HL-60/S4 treated with phorbol 12-myristate 13-acetate at 8.2 ng/mL for 4 days and 3 days (cell line): ENCODE data around the gene LRRC74A.

Experiments
- in situ Hi-C: fragments of 300-500 bp; cut with MboI; formaldehyde crosslinking; loops from 2 replicates; pipeline ENCODE4 v1.15.0; 2022; ENCODE audit warnings: low sequenced_read_pairs

Gene LRRC74A

GRCh38 chr14:76826122-76826521, at the start of gene LRRC74A:
LRRC74A (plus strand) TSS chr14:76826408; CDS start chr14:76826698, 290 bp downstream.
- in situ Hi-C loops = no loop called here

GRCh38 chr14:76776428-76777251, 49.6 kb upstream of the LRRC74A start:
- in situ Hi-C loops = no loop called here

- in situ Hi-C loops = no loop called here
Observed at GRCh38 chr14:76777721-76778120, 48.5 kb upstream of the LRRC74A start.

GRCh38 chr14:76778546-76779215, 47.5 kb upstream of the LRRC74A start:
- in situ Hi-C loops = no loop called here

GRCh38 chr14:76779221-76780057, 46.8 kb upstream of the LRRC74A start:
- in situ Hi-C loops = loop anchor here (10.0 kb wide), 1 partner anchor 65 kb away; no protein-coding TSS in a partner anchor

- in situ Hi-C loops = loop anchor here (10.0 kb wide), 1 partner anchor 65 kb away; no protein-coding TSS in a partner anchor
Observed at GRCh38 chr14:76780058-76780345, 46.2 kb upstream of the LRRC74A start.

- in situ Hi-C loops = loop anchor here (10.0 kb wide), 1 partner anchor 66 kb away; no protein-coding TSS in a partner anchor
Observed at GRCh38 chr14:76780360-76780759, 45.8 kb upstream of the LRRC74A start.

- in situ Hi-C loops = loop anchor here (10.0 kb wide), 1 partner anchor 66 kb away; no protein-coding TSS in a partner anchor
Observed at GRCh38 chr14:76780875-76781647, 45.1 kb upstream of the LRRC74A start.

- in situ Hi-C loops = loop anchor here (10.0 kb wide), 1 partner anchor 67 kb away; no protein-coding TSS in a partner anchor
Observed at GRCh38 chr14:76781648-76782051, 44.6 kb upstream of the LRRC74A start.

- in situ Hi-C loops = loop anchor here (10.0 kb wide), 1 partner anchor 67 kb away; no protein-coding TSS in a partner anchor
Observed at GRCh38 chr14:76782115-76782884, 43.9 kb upstream of the LRRC74A start.

GRCh38 chr14:76782885-76783566, 43.2 kb upstream of the LRRC74A start:
- in situ Hi-C loops = loop anchor here (10.0 kb wide), 1 partner anchor 68 kb away; no protein-coding TSS in a partner anchor

- in situ Hi-C loops = loop anchor here (10.0 kb wide), 1 partner anchor 70 kb away; no protein-coding TSS in a partner anchor
Observed at GRCh38 chr14:76784266-76784874, 41.8 kb upstream of the LRRC74A start.

- in situ Hi-C loops = loop anchor here (10.0 kb wide), 1 partner anchor 70 kb away; no protein-coding TSS in a partner anchor
Observed at GRCh38 chr14:76784881-76785280, 41.3 kb upstream of the LRRC74A start.

GRCh38 chr14:76786601-76787000, 39.6 kb upstream of the LRRC74A start:
- in situ Hi-C loops = loop anchor here (10.0 kb wide), 1 partner anchor 72 kb away; no protein-coding TSS in a partner anchor

GRCh38 chr14:76792422-76792821, 33.8 kb upstream of the LRRC74A start:
- in situ Hi-C loops = no loop called here

GRCh38 chr14:76793324-76793723, 32.9 kb upstream of the LRRC74A start:
- in situ Hi-C loops = no loop called here

GRCh38 chr14:76793956-76794355, 32.3 kb upstream of the LRRC74A start:
- in situ Hi-C loops = no loop called here

- in situ Hi-C loops = no loop called here
Observed at GRCh38 chr14:76806446-76806845, 19.8 kb upstream of the LRRC74A start.
